Common myeloid progenitor, CD34-positive (primary cell): ENCODE measurements around the gene PSD4.
A peak's percentile ranks its signal among the peaks of the same experiment; 100 is the strongest.

ENCODE experiments used
- CTCF ChIA-PET: fragments of 350-600 bp; sonication (Branson Sonifier 250); formaldehyde crosslinking; loops from one replicate; lab custom pipeline; 2021; ENCODE audit warnings: antibody characterized with exemption; lab: Charles Lee
- POLR2A ChIA-PET: fragments of 350-600 bp; sonication (Branson Sonifier 250); formaldehyde crosslinking; loops from one replicate; lab custom pipeline; 2021; ENCODE audit warnings: antibody characterized with exemption; lab: Charles Lee
- DNase-seq, 3 donors: peaks; one replicate each; pipeline versions ENCODE4 v3.0.0 to v3.0.0-alpha.2; 2013
- H3K27ac ChIP-seq, 2 experiments: 1 replicate in 1 of 2; 2 replicates in 1 of 2; pipeline ENCODE4 v1.7.0; 2013; ENCODE audit warnings: inconsistent platforms in 2 of 2, low read length in 2 of 2, mild to moderate bottlenecking in 2 of 2, low read depth in 1 of 2, moderate library complexity in 1 of 2; ENCODE audit not compliant: severe bottlenecking in 2 of 2, insufficient read depth in 1 of 2, poor library complexity in 1 of 2
- H3K27me3 ChIP-seq, 5 experiments: replicated peaks in 2 of 5; 1 replicate in 3 of 5; 2 replicates in 2 of 5; pipeline versions ENCODE4 v1.6.1 to v1.7.0; 2013; ENCODE audit warnings: low read length in 4 of 5, mild to moderate bottlenecking in 2 of 5, moderate library complexity in 2 of 5, inconsistent platforms in 1 of 5; ENCODE audit not compliant: insufficient read depth in 5 of 5, control insufficient read depth in 4 of 5
- H3K36me3 ChIP-seq, 4 experiments: 1 replicate in 2 of 4; 2 replicates in 2 of 4; pipeline versions ENCODE4 v1.6.1 to v1.7.0; 2013; ENCODE audit warnings: low read length in 3 of 4, control low read depth in 1 of 4, mild to moderate bottlenecking in 1 of 4; ENCODE audit not compliant: control insufficient read depth in 4 of 4, insufficient read depth in 4 of 4
- H3K4me1 ChIP-seq, 4 experiments: 1 replicate in 3 of 4; 2 replicates in 1 of 4; pipeline versions ENCODE4 v1.6.1 to v1.7.1; 2013; ENCODE audit warnings: low read length in 3 of 4, mild to moderate bottlenecking in 3 of 4, control low read depth in 1 of 4, inconsistent platforms in 1 of 4, moderate library complexity in 1 of 4; ENCODE audit not compliant: control insufficient read depth in 4 of 4, insufficient read depth in 4 of 4; ENCODE audit errors: control extremely low read depth in 1 of 4
- H3K4me3 ChIP-seq, 7 experiments: 1 replicate in 4 of 7; 2 replicates in 3 of 7; pipeline versions ENCODE4 v1.5.1 to v1.7.0; 2013; ENCODE audit warnings: mild to moderate bottlenecking in 7 of 7, low read length in 6 of 7, moderate library complexity in 6 of 7, inconsistent platforms in 2 of 7, low read depth in 2 of 7, control low read depth in 1 of 7; ENCODE audit not compliant: insufficient read depth in 4 of 7, control insufficient read depth in 1 of 7; ENCODE audit errors: extremely low read depth in 1 of 7
- H3K9me3 ChIP-seq, 5 experiments: 1 replicate in 4 of 5; 2 replicates in 1 of 5; pipeline versions ENCODE4 v1.6.1 to v1.7.1; 2013; ENCODE audit warnings: low read length in 4 of 5, mild to moderate bottlenecking in 2 of 5, inconsistent platforms in 1 of 5, low read depth in 1 of 5, moderate library complexity in 1 of 5; ENCODE audit not compliant: control insufficient read depth in 4 of 5, insufficient read depth in 2 of 5; ENCODE audit errors: control extremely low read depth in 1 of 5
- WGBS: methylation state at CpG from one replicate; pipeline ENCODE4 v1.1.5; 2013; ENCODE audit not compliant: insufficient coverage; 5-methylcytosine and 5-hydroxymethylcytosine counted together

Gene PSD4

GRCh38 chr2:113180131-113180946 is 6.6 kb downstream of the PSD4 start:
- WGBS: 98% methylated on average over 11 of the region's 17 CpGs
- POLR2A ChIA-PET: no interaction called here
- H3K4me3 ChIP-seq: no peak overlapping the region
- no peak overlapping the region for H3K27ac ChIP-seq
- peaks cover 3 to 55% (median 49%) of the 10 kb centered on the region in 4 experiments for H3K4me1 ChIP-seq
- CTCF ChIA-PET: interaction anchor here (0.8 to 7.3 kb wide), 10 partner anchors 10 to 101 kb away, joined by 3 to 66 read pairs (median 5); no protein-coding TSS in a partner anchor
- H3K36me3 ChIP-seq: peaks cover 7 to 72% (median 31%) of the 10 kb centered on the region in 4 experiments
- no peak for DNase-seq
- no peaks in the 10 kb centered on the region for H3K27me3 ChIP-seq
- no peaks in the 10 kb centered on the region for H3K9me3 ChIP-seq

- no peak overlapping the region for H3K27ac ChIP-seq
- peak overlapping the region in 3 of 7 experiments; percentile 9 to 34 (median 15) for H3K4me3 ChIP-seq
- POLR2A ChIA-PET: no interaction called here
- CTCF ChIA-PET: interaction anchor here (0.6 to 7.3 kb wide), 10 partner anchors 9 to 228 kb away, joined by 3 to 66 read pairs (median 6); no protein-coding TSS in a partner anchor
- peak in 2 of 3 donors; percentile 71 to 82 for DNase-seq
- no peaks in the 10 kb centered on the region for H3K9me3 ChIP-seq
- no peaks in the 10 kb centered on the region for H3K27me3 ChIP-seq
- 6% methylated on average over 8 of the region's 8 CpGs for WGBS
- peaks cover 12 to 83% (median 40%) of the 10 kb centered on the region in 4 experiments for H3K36me3 ChIP-seq
- H3K4me1 ChIP-seq: peaks cover 3 to 44% (median 37%) of the 10 kb centered on the region in 4 experiments
Observed at GRCh38 chr2:113181258-113182051, 7.7 kb downstream of the PSD4 start.

- POLR2A ChIA-PET: no interaction called here
- peaks cover 0 to 38% (median 34%) of the 10 kb centered on the region in 4 experiments for H3K4me1 ChIP-seq
- CTCF ChIA-PET: interaction anchor here (0.8 to 7.3 kb wide), 15 partner anchors 8 to 102 kb away, joined by 3 to 66 read pairs (median 5); partner anchors contain the start of gene PSD4
- H3K36me3 ChIP-seq: peaks cover 14 to 83% (median 44%) of the 10 kb centered on the region in 4 experiments
- no peaks in the 10 kb centered on the region for H3K9me3 ChIP-seq
- no peak for DNase-seq
- H3K27ac ChIP-seq: no peak overlapping the region
- H3K4me3 ChIP-seq: no peak overlapping the region
- no peaks in the 10 kb centered on the region for H3K27me3 ChIP-seq
- WGBS: 98% methylated on average over 14 of the region's 15 CpGs
Observed at GRCh38 chr2:113182471-113183260, 8.9 kb downstream of the PSD4 start.

GRCh38 chr2:113183264-113183663 is 9.5 kb downstream of the PSD4 start:
- H3K36me3 ChIP-seq: peaks cover 14 to 83% (median 44%) of the 10 kb centered on the region in 4 experiments
- no peaks in the 10 kb centered on the region for H3K9me3 ChIP-seq
- peaks cover 0 to 38% (median 33%) of the 10 kb centered on the region in 4 experiments for H3K4me1 ChIP-seq
- no peaks in the 10 kb centered on the region for H3K27me3 ChIP-seq
- no peak overlapping the region for H3K27ac ChIP-seq
- no peak overlapping the region for H3K4me3 ChIP-seq
- POLR2A ChIA-PET: no interaction called here
- 100% methylated on average over 4 of the region's 8 CpGs for WGBS
- no peak for DNase-seq
- CTCF ChIA-PET: interaction anchor here (0.8 to 7.3 kb wide), 13 partner anchors 9 to 103 kb away, joined by 3 to 66 read pairs (median 5); partner anchors contain the start of gene PSD4

- H3K4me3 ChIP-seq: no peak overlapping the region
- no peaks in the 10 kb centered on the region for H3K27me3 ChIP-seq
- H3K9me3 ChIP-seq: no peaks in the 10 kb centered on the region
- ChIA-PET CTCF (interaction anchor here (0.7 to 7.3 kb wide), 11 partner anchors 9 to 182 kb away, joined by 3 to 66 read pairs (median 5); partner anchors contain the start of gene PSD4), POLR2A (no interaction called here)
- peaks cover 0 to 34% (median 32%) of the 10 kb centered on the region in 4 experiments for H3K4me1 ChIP-seq
- H3K27ac ChIP-seq: no peak overlapping the region
- H3K36me3 ChIP-seq: peaks cover 14 to 78% (median 44%) of the 10 kb centered on the region in 4 experiments
- DNase-seq: no peak
- WGBS: 94% methylated on average over 2 of the region's 2 CpGs
Observed at GRCh38 chr2:113183703-113184102, 9.9 kb downstream of the PSD4 start.

- H3K36me3 ChIP-seq: peaks cover 14 to 73% (median 44%) of the 10 kb centered on the region in 4 experiments
- no peak overlapping the region for H3K4me3 ChIP-seq
- DNase-seq: no peak
- peaks cover 0 to 25% (median 24%) of the 10 kb centered on the region in 4 experiments for H3K4me1 ChIP-seq
- WGBS: 96% methylated on average over 5 of the region's 8 CpGs
- no peaks in the 10 kb centered on the region for H3K9me3 ChIP-seq
- POLR2A ChIA-PET: no interaction called here
- no peaks in the 10 kb centered on the region for H3K27me3 ChIP-seq
- CTCF ChIA-PET: interaction anchor here (0.6 to 7.3 kb wide), 5 partner anchors 10 to 50 kb away, joined by 3 to 66 read pairs (median 5); partner anchors contain the start of gene PSD4
- no peak overlapping the region for H3K27ac ChIP-seq
Observed at GRCh38 chr2:113184531-113185230, 10.9 kb downstream of the PSD4 start.
